OCI-LY1 (cell line): Measurements from ENCODE around the gene PLEKHD1.

Experiments
- H2AFZ ChIP-seq: fragments of 200-600 bp; sonication (generic), shearing (Covaris generic); 2 replicates; pipeline ENCODE4 v1.6.0; 2014; ENCODE audit warnings: antibody characterized with exemption, mild to moderate bottlenecking, low read length
- H3F3A ChIP-seq: fragments of 200-600 bp; sonication (generic), shearing (Covaris generic); 2 replicates; pipeline ENCODE4 v1.6.0; 2014; ENCODE audit warnings: mild to moderate bottlenecking, antibody characterized with exemption, low read length, moderate library complexity; ENCODE audit not compliant: insufficient read depth
- H3K27ac ChIP-seq: fragments of 200-600 bp; sonication (generic); 2 replicates; pipeline ENCODE4 v1.5.1; 2014; ENCODE audit warnings: low read length, mixed run types, mild to moderate bottlenecking, low read depth; ENCODE audit not compliant: poor library complexity, severe bottlenecking
- H3K27me3 ChIP-seq: fragments of 200-600 bp; sonication (generic); 2 replicates; pipeline ENCODE4 v1.6.0; 2014; ENCODE audit warnings: antibody characterized with exemption, mild to moderate bottlenecking, low read length, moderate library complexity; ENCODE audit not compliant: insufficient read depth
- H3K36me3 ChIP-seq: fragments of 200-600 bp; sonication (generic); 2 replicates; pipeline ENCODE4 v1.6.1; 2014; ENCODE audit warnings: mild to moderate bottlenecking, antibody characterized with exemption, low read length, moderate library complexity, mixed read lengths; ENCODE audit not compliant: insufficient read depth
- H3K4me1 ChIP-seq: fragments of 200-600 bp; sonication (generic); 2 replicates; pipeline ENCODE4 v1.5.1; 2014; ENCODE audit warnings: mild to moderate bottlenecking, low read length, moderate library complexity; ENCODE audit not compliant: insufficient read depth, severe bottlenecking
- H3K4me2 ChIP-seq: fragments of 200-600 bp; sonication (generic), shearing (Covaris generic); 2 replicates; pipeline ENCODE4 v1.6.1; 2014; ENCODE audit warnings: low read length
- H3K4me3 ChIP-seq: fragments of 200-600 bp; sonication (generic); 2 replicates; pipeline ENCODE4 v1.5.1; 2014; ENCODE audit warnings: low read length, low read depth, mild to moderate bottlenecking, mixed read lengths; ENCODE audit not compliant: poor library complexity, severe bottlenecking
- H3K79me2 ChIP-seq: fragments of 200-600 bp; shearing (Covaris generic); 2 replicates; pipeline ENCODE4 v1.6.1; 2016; ENCODE audit warnings: mixed run types, low read length, mixed read lengths; ENCODE audit not compliant: insufficient read depth
- H3K9ac ChIP-seq: fragments of 200-600 bp; sonication (generic), shearing (Covaris generic); 2 replicates; pipeline ENCODE4 v1.6.1; 2014; ENCODE audit warnings: mild to moderate bottlenecking, low read length, mixed read lengths
- H3K9me2 ChIP-seq: fragments of 200-600 bp; sonication (generic), shearing (Covaris generic); 2 replicates; pipeline ENCODE4 v1.6.1; 2014; ENCODE audit warnings: low read depth, mild to moderate bottlenecking, low read length, mixed read lengths
- H3K9me3 ChIP-seq: fragments of 200-600 bp; shearing (Covaris generic); 2 replicates; pipeline ENCODE4 v1.6.1; 2014; ENCODE audit warnings: low read length, mixed read lengths
- H4K20me1 ChIP-seq: fragments of 200-600 bp; sonication (generic), shearing (Covaris generic); 2 replicates; pipeline ENCODE4 v1.6.0; 2016; ENCODE audit warnings: mild to moderate bottlenecking, low read length; ENCODE audit not compliant: insufficient read depth
- CTCF ChIP-seq: fragments of 200-600 bp; sonication (generic), shearing (Covaris generic); IDR thresholded peaks from 2 replicates; pipeline ENCODE4 v1.5.1; 2017; ENCODE audit warnings: mild to moderate bottlenecking, antibody characterized with exemption, low read length, moderate library complexity, mixed read lengths
- EZH2 ChIP-seq: fragments of 200-600 bp; sonication (generic), shearing (Covaris generic); IDR thresholded peaks from 2 replicates; pipeline ENCODE4 v1.8.0; 2017; ENCODE audit warnings: borderline replicate concordance, mixed run types, mild to moderate bottlenecking, antibody characterized with exemption, low read length, moderate library complexity, mixed read lengths

PLEKHD1 gene

GRCh38 chr14:69480136-69480535 lies 4.4 kb upstream of the PLEKHD1 start:
- Histone ChIP-seq H3K27me3 (no peaks in the 10 kb centered on the region), H3K36me3 (no peaks in the 10 kb centered on the region), H3K9me2 (no peaks in the 10 kb centered on the region), H3K4me2 (no peak overlapping the region), H3F3A (no peaks in the 10 kb centered on the region), H3K79me2 (no peaks in the 10 kb centered on the region), H3K9me3 (no peaks in the 10 kb centered on the region), H3K4me3 (no peak overlapping the region), H2AFZ (no peak overlapping the region), H3K4me1 (no peaks in the 10 kb centered on the region), H3K9ac (no peak overlapping the region), H4K20me1 (no peaks in the 10 kb centered on the region), H3K27ac (no peak overlapping the region)
- TF ChIP-seq CTCF (no peak), EZH2 (no peak)

DNA sequence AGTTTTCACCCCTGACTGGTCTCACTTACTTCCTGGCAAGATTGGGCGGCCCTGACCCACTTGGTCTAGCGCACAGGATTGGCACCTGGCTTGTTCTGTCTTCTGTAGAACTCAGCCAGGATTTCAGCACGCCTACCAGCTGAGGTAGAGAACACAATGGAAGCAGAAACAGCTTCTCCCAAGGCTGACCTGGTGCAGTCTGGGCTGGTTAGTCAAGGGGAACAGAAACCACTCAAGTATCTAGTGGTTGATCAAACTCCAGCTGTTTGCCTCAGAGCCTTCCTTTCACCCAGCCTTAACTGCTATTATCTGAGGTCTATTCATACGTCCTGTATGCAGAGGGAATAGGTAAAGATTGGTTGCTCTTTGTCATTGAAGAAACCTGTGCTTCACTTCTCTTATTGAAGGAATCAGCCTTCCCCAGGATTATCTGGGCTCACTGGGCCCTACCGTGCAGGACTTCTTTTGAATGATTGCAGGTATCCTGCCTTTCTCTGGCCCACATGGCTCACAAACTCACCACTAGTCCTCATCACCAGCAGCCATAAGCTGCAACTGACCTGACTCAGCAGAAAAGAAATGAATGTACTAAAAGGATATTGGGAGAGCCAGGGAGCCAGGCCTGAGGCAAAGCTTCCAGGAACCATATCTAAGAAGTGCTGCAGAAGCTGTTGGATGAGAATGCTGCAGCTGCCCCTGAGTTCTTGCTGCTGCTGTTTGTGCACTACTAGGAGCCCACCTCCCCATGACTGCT lies 2.5 kb upstream of the PLEKHD1 start:
- Histone ChIP-seq H3K79me2 (no peaks in the 10 kb centered on the region), H3K4me1 (no peaks in the 10 kb centered on the region), H3K27me3 (no peaks in the 10 kb centered on the region), H3K36me3 (no peaks in the 10 kb centered on the region), H3K27ac (no peak overlapping the region), H3F3A (no peaks in the 10 kb centered on the region), H2AFZ (no peak overlapping the region), H3K4me2 (no peak overlapping the region), H3K4me3 (no peak overlapping the region), H3K9me2 (no peaks in the 10 kb centered on the region), H3K9me3 (no peaks in the 10 kb centered on the region), H4K20me1 (no peaks in the 10 kb centered on the region), H3K9ac (no peak overlapping the region)
- no peak for TF ChIP-seq CTCF
- TF ChIP-seq EZH2 = no peak

DNA sequence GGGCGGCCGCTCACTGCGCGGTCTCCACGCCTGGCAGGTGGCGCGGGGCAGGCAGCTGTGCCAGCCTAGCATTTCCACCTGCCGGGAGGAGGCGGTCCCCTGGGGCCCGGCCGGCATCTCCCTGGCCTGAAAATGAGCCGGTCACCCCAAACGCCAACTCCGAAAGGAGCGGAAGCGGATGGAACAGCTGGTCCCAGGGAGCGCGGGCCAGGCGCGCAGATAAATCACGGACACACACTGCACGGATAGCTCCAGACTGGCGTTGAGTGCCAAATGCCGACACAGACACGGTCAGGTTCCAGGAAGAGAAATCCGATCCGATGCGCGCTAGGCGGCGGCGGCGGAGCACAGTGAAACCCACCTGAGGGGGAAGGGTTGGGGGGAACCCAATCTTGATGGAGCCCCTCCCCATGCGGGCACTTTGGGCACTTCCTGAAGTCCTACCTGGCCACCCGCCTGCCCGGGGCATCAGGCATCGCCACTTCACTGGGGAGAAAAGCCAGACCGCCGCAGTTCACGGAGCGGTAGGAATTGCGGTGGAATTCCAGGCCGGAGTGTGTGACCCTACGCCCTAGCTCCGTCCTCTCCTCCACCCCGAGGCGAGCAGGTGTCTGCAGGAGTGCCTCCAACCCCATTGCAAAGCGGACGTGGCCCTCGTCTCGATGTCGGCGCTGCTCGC lies 624 bp upstream of the PLEKHD1 start:
- no peak overlapping the region for H3K4me2 ChIP-seq
- no peak for TF ChIP-seq EZH2
- no peak for TF ChIP-seq CTCF
- no peaks in the 10 kb centered on the region for H4K20me1 ChIP-seq
- no peak overlapping the region for H3K9ac ChIP-seq
- no peaks in the 10 kb centered on the region for H3K27me3 ChIP-seq
- no peaks in the 10 kb centered on the region for H3F3A ChIP-seq
- H2AFZ ChIP-seq = no peak overlapping the region
- H3K27ac ChIP-seq = no peak overlapping the region
- no peaks in the 10 kb centered on the region for H3K9me3 ChIP-seq
- no peaks in the 10 kb centered on the region for H3K9me2 ChIP-seq
- no peaks in the 10 kb centered on the region for H3K4me1 ChIP-seq
- H3K36me3 ChIP-seq = no peaks in the 10 kb centered on the region
- H3K4me3 ChIP-seq = no peak overlapping the region
- H3K79me2 ChIP-seq = no peaks in the 10 kb centered on the region
